Pancreas (tissue), 10 donors: ENCODE results near the gene TMEM131L. TPM values are rescaled to one million over a fixed set of nuclear protein-coding genes. Genes with fewer than 3 reads are reported as not detected.
"Not testable (repeated sequence)": the region's sequence is repeated elsewhere in the genome, so short reads cannot be mapped to it uniquely, and the experiment has no call there.

Source experiments
- ATAC-seq, 4 donors: fragments of 200-7000 bp; cut with Tn5 transposase; one replicate each; pipeline versions ENCODE4 v1.8.0 to v1.9.1; 2020; ENCODE audit warnings: mild to moderate bottlenecking in 4 of 4, moderate library complexity in 4 of 4
- DNase-seq, 6 donors: peaks; one replicate each; pipeline ENCODE4 v3.0.0-alpha.2; 2020
- FAIRE-seq: peaks from 2 replicates; lab custom pipeline; 2012; peaks lifted over from hg19 to GRCh38; lab: Jason Lieb, UNC
- H3K27ac ChIP-seq, 4 donors: fragments of 200-600 bp; sonication (generic); 1 replicate in 3 of 4; 2 replicates in 1 of 4; pipeline versions ENCODE4 v1.5.0 to v1.8.0; 2020
- H3K27me3 ChIP-seq, 4 donors: fragments of 200-600 bp; one replicate each; pipeline ENCODE4 v1.8.0; 2021
- H3K36me3 ChIP-seq, 3 donors: fragments of 200-600 bp; sonication (generic) in 1 of 3; one replicate each; pipeline versions ENCODE4 v1.5.0 to v1.8.0; 2020 to 2021
- H3K4me1 ChIP-seq, 3 donors: fragments of 200-600 bp; one replicate each; pipeline ENCODE4 v1.8.0; 2021
- H3K4me3 ChIP-seq, 4 donors: fragments of 200-600 bp; sonication (generic) in 2 of 4; one replicate each; pipeline versions ENCODE4 v1.5.0 to v1.8.0; 2020 to 2021
- H3K9me3 ChIP-seq, 4 donors: fragments of 200-600 bp; one replicate each; pipeline ENCODE4 v1.8.0; 2021
- CTCF ChIP-seq, 4 donors: fragments of 200-600 bp; sonication (generic) in 3 of 4; IDR thresholded peaks; one replicate each; pipeline versions ENCODE4 v1.5.0 to v1.8.0; 2021; ENCODE audit warnings: antibody characterized with exemption in 4 of 4
- WGBS, 2 donors: extraction: QIAGEN DNeasy Blood & Tissue Kit; methylation state at CpG; one replicate each; pipeline ENCODE4 v1.1.7; 2013; 5-methylcytosine and 5-hydroxymethylcytosine counted together
- intact Hi-C, 3 donors: fragments of 100-400 bp; cut with DNase I; formaldehyde crosslinking; loops; one replicate each; pipeline versions ENCODE4 v1.11.1 to v1.14.2; 2022
- polyA plus RNA-seq, 2 donors: library from polyadenylated mRNA; stranded (reverse); fragments of 200-250 nt; gene quantifications; one replicate each; pipeline ENCODE4 v1.2.3, GENCODE V29; 2013
- total RNA-seq, 6 donors: library from RNA; stranded (reverse); fragmentation: NEBNext Ultra II Directional in 4 of 6; extraction: Animal tissue kit (Norgen Biotek cat#: 25700) in 4 of 6; gene quantifications; one replicate each; pipeline versions ENCODE4 v1.2.1 to v1.2.4, GENCODE V29; 2021 to 2023
- donor health status: healthy with polysubstance abuse.
- donor health status: DM: no; HTN: no; CAD: no; lungs with moderate emphysema.
- donor health status: DM: no; HTN: no; CAD: no.
- donor health status: control.
- donor health status: control.
- donor health status: Bipolar disorder and iron deficiency.
- donor health status: DM: yes; HTN: yes; CAD: no.
- donor health status: DM: no; HTN: no; CAD: no.
- donor health status: DM: no; HTN: no; CAD: no.
- donor health status: DM: yes; HTN: yes; CAD: no.

TMEM131L gene
- total and polyA plus RNA-seq, 8 donors, result 9.4 to 29.5 (median 20.1) TPM

GRCh38 chr4:153595894-153596601 lies 129.9 kb downstream of the TMEM131L start:
- Histone ChIP-seq H3K36me3 (peaks cover 0 to 82% (median 22%) of the 10 kb centered on the region in 3 donors), H3K9me3 (no peaks in the 10 kb centered on the region), H3K27ac (no peak overlapping the region), H3K4me1 (no peaks in the 10 kb centered on the region), H3K27me3 (no peaks in the 10 kb centered on the region), H3K4me3 (no peak overlapping the region)
- intact Hi-C loops, result no loop called here
- DNase-seq (no peak), FAIRE-seq (no peak), ATAC-seq (no peak)
- 80 to 81% methylated on average over 6 of the region's 6 CpGs for WGBS, 2 donors
- no peak for TF ChIP-seq CTCF (IDR thresholded peaks at IDR 0.05)

GRCh38 chr4:153602758-153603157 lies 136.6 kb downstream of the TMEM131L start:
- TF ChIP-seq CTCF (IDR thresholded peaks at IDR 0.05), result no peak
- Histone ChIP-seq H3K36me3 (peaks cover 0 to 74% (median 49%) of the 10 kb centered on the region in 3 donors), H3K4me1 (no peaks in the 10 kb centered on the region), H3K27me3 (no peaks in the 10 kb centered on the region), H3K9me3 (no peaks in the 10 kb centered on the region), H3K27ac (no peak overlapping the region), H3K4me3 (no peak overlapping the region)
- no peak for ATAC-seq
- intact Hi-C loops, result no loop called here
- 90 to 91% methylated on average over 3 of the region's 3 CpGs for WGBS, 2 donors
- no peak for DNase-seq
- FAIRE-seq, result no peak

GRCh38 chr4:153603258-153603657 lies 137.1 kb downstream of the TMEM131L start:
- Histone ChIP-seq H3K4me3 (no peak overlapping the region), H3K36me3 (peaks cover 0 to 69% (median 49%) of the 10 kb centered on the region in 3 donors), H3K27ac (no peak overlapping the region), H3K9me3 (no peaks in the 10 kb centered on the region), H3K4me1 (no peaks in the 10 kb centered on the region), H3K27me3 (no peaks in the 10 kb centered on the region)
- DNase-seq (no peak), ATAC-seq (no peak), FAIRE-seq (no peak)
- WGBS, 2 donors, result 99 to 100% methylated on average over 2 of the region's 2 CpGs
- TF ChIP-seq CTCF (IDR thresholded peaks at IDR 0.05), result no peak
- intact Hi-C loops, result no loop called here

- DNase-seq (no peak), ATAC-seq (no peak), FAIRE-seq (no peak)
- H3K4me3 ChIP-seq, result no peak overlapping the region
- no peak for TF ChIP-seq CTCF (IDR thresholded peaks at IDR 0.05)
- no peaks in the 10 kb centered on the region for H3K4me1 ChIP-seq
- intact Hi-C loops, result no loop called here
- WGBS, 2 donors, result 72 to 79% methylated on average over 3 of the region's 3 CpGs
- no peaks in the 10 kb centered on the region for H3K9me3 ChIP-seq
- H3K36me3 ChIP-seq, result peaks cover 0 to 63% (median 46%) of the 10 kb centered on the region in 3 donors
- H3K27ac ChIP-seq, result no peak overlapping the region
- H3K27me3 ChIP-seq, result no peaks in the 10 kb centered on the region
Observed at GRCh38 chr4:153603835-153604234, 137.7 kb downstream of the TMEM131L start.

GRCh38 chr4:153609070-153609469 lies 142.9 kb downstream of the TMEM131L start:
- H3K4me3 ChIP-seq, H3K27ac ChIP-seq, intact Hi-C loops, H3K27me3 ChIP-seq, H3K9me3 ChIP-seq, FAIRE-seq, ATAC-seq, H3K4me1 ChIP-seq, DNase-seq: not testable (repeated sequence)
- peaks cover 0 to 44% (median 23%) of the 10 kb centered on the region in 3 donors for H3K36me3 ChIP-seq
- WGBS, 2 donors, result 72 to 91% methylated on average over 2 of the region's 2 CpGs
